Measurements from ENCODE around the gene HMX1. TPM values are rescaled to one million over a fixed set of nuclear protein-coding genes. Genes with fewer than 3 reads are reported as not detected.

HMX1 gene
- total RNA-seq, 2 experiments from 2014 or later, result not detected

DNA sequence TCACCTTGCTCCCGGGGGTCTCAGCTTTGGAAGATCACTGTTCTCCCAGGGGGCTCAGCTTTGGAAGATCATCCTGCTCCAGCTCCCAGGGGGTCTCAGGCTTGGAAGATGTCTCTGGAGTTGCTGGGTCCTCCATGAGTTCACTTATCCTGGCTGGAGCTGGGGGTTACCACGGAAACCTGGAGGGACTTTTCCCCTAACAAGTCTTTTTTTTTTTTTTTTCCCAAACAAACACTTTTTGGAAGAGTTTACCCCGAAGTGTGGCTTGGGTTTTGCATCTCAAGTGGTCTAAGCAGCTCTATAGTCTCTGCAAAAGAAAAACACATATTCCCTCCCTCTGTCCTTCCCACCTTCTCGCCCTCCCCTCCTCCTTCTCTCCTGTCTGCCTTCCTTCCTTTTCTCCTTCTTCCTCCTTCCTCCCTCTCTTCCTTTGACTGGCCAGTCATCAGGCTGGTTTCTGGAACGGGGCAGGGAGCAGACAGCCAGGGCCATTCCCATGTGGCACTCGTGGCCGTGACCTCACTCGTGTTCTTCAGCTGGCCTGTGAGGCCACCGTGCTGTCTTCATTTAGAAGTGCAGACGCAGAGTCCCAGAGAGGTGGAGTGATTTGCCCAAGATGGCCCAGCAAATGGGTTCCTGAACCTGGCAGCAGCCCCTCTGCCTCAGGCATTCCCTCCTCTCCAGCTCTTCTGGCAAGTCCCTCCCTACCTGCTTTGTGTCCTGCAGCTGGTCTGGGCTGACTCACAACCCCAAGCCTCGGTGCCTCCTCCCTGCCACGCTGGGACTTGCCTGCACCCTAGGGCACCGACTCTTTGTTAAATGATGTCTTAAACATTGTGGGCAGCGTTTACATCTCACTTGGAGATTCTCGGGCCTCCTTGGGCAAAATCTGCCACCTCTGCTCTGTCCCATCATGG, 25.9 kb upstream of the HMX1 start:
- Mint-ChIP-seq H3K36me3 (ENCODE audit: low read depth) (no peaks in the 10 kb centered on the region), H3K4me1 (ENCODE audit: low read depth) (no peaks in the 10 kb centered on the region), H3K27ac (no peak overlapping the region), H3K9me3 (peaks cover 5% of the 10 kb centered on the region), H3K4me3 (no peak overlapping the region), H3K27me3 (peaks cover 15% of the 10 kb centered on the region)
- POLR2A ChIA-PET, result interaction anchor here (0.6 kb wide), 1 partner anchor 17 kb away, joined by 5 read pairs; no protein-coding TSS in a partner anchor
- CTCF ChIA-PET, result no interaction called here
- Histone ChIP-seq H3K27me3 (ENCODE audit: control insufficient read depth in 1 of 2, insufficient read depth in 2 of 2, low read length in 2 of 2) (peaks cover 22 to 25% of the 10 kb centered on the region in 2 experiments), H3K4me1 (ENCODE audit: insufficient read depth, low read length) (no peaks in the 10 kb centered on the region), H3K9me3 (ENCODE audit: control insufficient read depth in 1 of 2, insufficient read depth in 1 of 2, low read length in 2 of 2) (peaks cover 10 to 52% of the 10 kb centered on the region in 2 experiments), H3K4me3 (ENCODE audit: low read length) (no peak overlapping the region), H3K27ac (ENCODE audit: low read depth in 1 of 2, low read length in 2 of 2) (no peak overlapping the region), H3K36me3 (ENCODE audit: insufficient read depth, low read length) (no peaks in the 10 kb centered on the region)
- DNase-seq (no peak), ATAC-seq (ENCODE audit: poor library complexity) (no peak)
- intact Hi-C loops (cut with DNase I, micrococcal nuclease), result no loop called here
- TF ChIP-seq, protein P1, sequence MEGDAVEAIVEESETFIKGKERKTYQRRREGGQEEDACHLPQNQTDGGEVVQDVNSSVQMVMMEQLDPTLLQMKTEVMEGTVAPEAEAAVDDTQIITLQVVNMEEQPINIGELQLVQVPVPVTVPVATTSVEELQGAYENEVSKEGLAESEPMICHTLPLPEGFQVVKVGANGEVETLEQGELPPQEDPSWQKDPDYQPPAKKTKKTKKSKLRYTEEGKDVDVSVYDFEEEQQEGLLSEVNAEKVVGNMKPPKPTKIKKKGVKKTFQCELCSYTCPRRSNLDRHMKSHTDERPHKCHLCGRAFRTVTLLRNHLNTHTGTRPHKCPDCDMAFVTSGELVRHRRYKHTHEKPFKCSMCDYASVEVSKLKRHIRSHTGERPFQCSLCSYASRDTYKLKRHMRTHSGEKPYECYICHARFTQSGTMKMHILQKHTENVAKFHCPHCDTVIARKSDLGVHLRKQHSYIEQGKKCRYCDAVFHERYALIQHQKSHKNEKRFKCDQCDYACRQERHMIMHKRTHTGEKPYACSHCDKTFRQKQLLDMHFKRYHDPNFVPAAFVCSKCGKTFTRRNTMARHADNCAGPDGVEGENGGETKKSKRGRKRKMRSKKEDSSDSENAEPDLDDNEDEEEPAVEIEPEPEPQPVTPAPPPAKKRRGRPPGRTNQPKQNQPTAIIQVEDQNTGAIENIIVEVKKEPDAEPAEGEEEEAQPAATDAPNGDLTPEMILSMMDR (IDR thresholded peaks at IDR 0.05), result no peak

DNA sequence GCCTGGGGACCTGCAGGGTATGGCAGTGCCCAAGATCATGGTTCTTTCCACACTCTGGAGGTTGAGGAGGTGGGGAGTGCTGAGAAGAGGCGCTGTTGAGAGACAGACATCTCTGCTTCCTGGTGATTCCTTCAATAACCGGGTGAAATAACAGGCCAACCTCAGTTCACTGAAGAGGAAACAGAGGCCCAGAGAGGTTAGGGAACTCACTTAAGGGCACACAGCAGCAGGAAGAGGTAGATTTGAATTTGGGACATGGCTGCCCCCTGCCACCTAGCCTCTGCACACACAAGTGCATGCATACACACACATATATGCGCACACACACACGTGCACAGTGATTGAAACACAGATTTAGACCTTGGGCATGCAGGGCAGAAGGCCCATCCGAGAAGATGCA, 24.9 kb upstream of the HMX1 start:
- POLR2A ChIA-PET, result no interaction called here
- Histone ChIP-seq H3K4me3 (ENCODE audit: low read length) (no peak overlapping the region), H3K9me3 (ENCODE audit: control insufficient read depth in 1 of 2, insufficient read depth in 1 of 2, low read length in 2 of 2) (peaks cover 4 to 56% of the 10 kb centered on the region in 2 experiments), H3K27me3 (ENCODE audit: control insufficient read depth in 1 of 2, insufficient read depth in 2 of 2, low read length in 2 of 2) (peaks cover 22 to 29% of the 10 kb centered on the region in 2 experiments), H3K27ac (ENCODE audit: low read depth in 1 of 2, low read length in 2 of 2) (no peak overlapping the region), H3K36me3 (ENCODE audit: insufficient read depth, low read length) (no peaks in the 10 kb centered on the region), H3K4me1 (ENCODE audit: insufficient read depth, low read length) (no peaks in the 10 kb centered on the region)
- intact Hi-C loops (cut with DNase I, micrococcal nuclease), result no loop called here
- DNase-seq, result no peak
- no peak overlapping the region for H3K4me3 Mint-ChIP-seq
- TF ChIP-seq, protein P1 (IDR thresholded peaks at IDR 0.05), result no peak
- H3K27me3 Mint-ChIP-seq, result peaks cover 16% of the 10 kb centered on the region
- CTCF ChIA-PET, result no interaction called here
- H3K4me1 Mint-ChIP-seq (ENCODE audit: low read depth), result no peaks in the 10 kb centered on the region
- ATAC-seq (ENCODE audit: poor library complexity), result no peak
- H3K27ac Mint-ChIP-seq, result no peak overlapping the region
- H3K9me3 Mint-ChIP-seq, result peaks cover 1% of the 10 kb centered on the region
- H3K36me3 Mint-ChIP-seq (ENCODE audit: low read depth), result no peaks in the 10 kb centered on the region

DNA sequence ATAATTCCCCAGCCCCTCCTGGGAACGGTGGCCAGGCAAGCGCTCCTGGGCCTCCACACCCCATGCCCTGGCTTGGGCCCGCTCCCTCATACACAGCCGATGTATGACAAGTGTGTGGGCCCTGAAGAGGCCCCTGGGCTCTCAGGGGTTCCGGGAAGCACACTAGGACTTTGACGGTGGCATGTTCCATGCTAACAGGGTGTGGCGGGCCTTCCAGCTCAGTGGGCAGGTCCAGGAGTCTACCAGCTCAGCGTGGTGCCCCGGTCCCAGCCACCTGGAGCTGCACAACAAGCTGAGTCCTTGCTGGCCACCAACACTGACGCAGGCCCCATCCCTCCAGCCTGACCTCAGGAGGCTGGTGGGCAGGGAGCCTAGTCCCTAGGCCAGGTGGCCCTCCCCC, 24.4 kb upstream of the HMX1 start:
- no peaks in the 10 kb centered on the region for H3K36me3 Mint-ChIP-seq (ENCODE audit: low read depth)
- Histone ChIP-seq H3K27me3 (ENCODE audit: control insufficient read depth in 1 of 2, insufficient read depth in 2 of 2, low read length in 2 of 2) (peaks cover 23 to 33% of the 10 kb centered on the region in 2 experiments), H3K27ac (ENCODE audit: low read depth in 1 of 2, low read length in 2 of 2) (no peak overlapping the region), H3K4me3 (ENCODE audit: low read length) (no peak overlapping the region), H3K4me1 (ENCODE audit: insufficient read depth, low read length) (no peaks in the 10 kb centered on the region), H3K36me3 (ENCODE audit: insufficient read depth, low read length) (no peaks in the 10 kb centered on the region), H3K9me3 (ENCODE audit: control insufficient read depth in 1 of 2, insufficient read depth in 1 of 2, low read length in 2 of 2) (peaks cover under 1 to 56% of the 10 kb centered on the region in 2 experiments)
- CTCF ChIA-PET, result no interaction called here
- POLR2A ChIA-PET, result no interaction called here
- ATAC-seq (ENCODE audit: poor library complexity) (no peak), DNase-seq (no peak)
- TF ChIP-seq, protein P1 (IDR thresholded peaks at IDR 0.05), result no peak
- H3K27me3 Mint-ChIP-seq, result peaks cover 20% of the 10 kb centered on the region
- intact Hi-C loops (cut with DNase I, micrococcal nuclease), result no loop called here
- no peaks in the 10 kb centered on the region for H3K4me1 Mint-ChIP-seq (ENCODE audit: low read depth)
- H3K27ac Mint-ChIP-seq, result no peak overlapping the region
- H3K4me3 Mint-ChIP-seq, result no peak overlapping the region
- no peaks in the 10 kb centered on the region for H3K9me3 Mint-ChIP-seq
